Muscle of arm (tissue), 12 donors: ENCODE data around the gene ELMO2. TPM values are rescaled to one million over a fixed set of nuclear protein-coding genes. Genes with fewer than 3 reads are reported as not detected.

Source experiments
- DNase-seq: peaks from one replicate; pipeline ENCODE4 v3.0.0-alpha.2; 2013
- polyA plus RNA-seq, 12 donors: library from polyadenylated mRNA; unstranded; fragments of 120-200 nt; gene quantifications; one replicate each; pipeline ENCODE4 v1.2.1, GENCODE V29; 2013; ENCODE audit not compliant: insufficient read length in 12 of 12

ELMO2 gene
- polyA plus RNA-seq, 12 donors = 38.0 to 66.0 (median 43.7) TPM; not detected in 1

DNA sequence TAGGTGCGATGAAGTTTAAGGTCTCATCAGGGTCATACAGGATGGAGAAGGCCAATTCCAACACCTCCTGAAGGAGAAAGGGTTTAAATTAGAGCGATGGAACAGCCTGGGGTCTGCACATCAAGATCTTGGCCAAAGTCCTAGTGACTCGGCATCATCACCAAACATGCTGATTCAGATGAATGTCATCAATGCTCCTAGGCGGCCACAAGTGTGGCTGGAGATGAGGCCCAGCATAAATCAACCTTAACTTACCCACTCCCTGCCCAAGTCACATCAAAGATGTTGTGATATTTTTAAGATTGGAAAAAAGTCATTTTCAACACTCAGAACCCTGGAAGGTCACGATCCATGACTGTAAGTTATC, 37.5 kb downstream of the ELMO2 start:
- no peak for DNase-seq

DNA sequence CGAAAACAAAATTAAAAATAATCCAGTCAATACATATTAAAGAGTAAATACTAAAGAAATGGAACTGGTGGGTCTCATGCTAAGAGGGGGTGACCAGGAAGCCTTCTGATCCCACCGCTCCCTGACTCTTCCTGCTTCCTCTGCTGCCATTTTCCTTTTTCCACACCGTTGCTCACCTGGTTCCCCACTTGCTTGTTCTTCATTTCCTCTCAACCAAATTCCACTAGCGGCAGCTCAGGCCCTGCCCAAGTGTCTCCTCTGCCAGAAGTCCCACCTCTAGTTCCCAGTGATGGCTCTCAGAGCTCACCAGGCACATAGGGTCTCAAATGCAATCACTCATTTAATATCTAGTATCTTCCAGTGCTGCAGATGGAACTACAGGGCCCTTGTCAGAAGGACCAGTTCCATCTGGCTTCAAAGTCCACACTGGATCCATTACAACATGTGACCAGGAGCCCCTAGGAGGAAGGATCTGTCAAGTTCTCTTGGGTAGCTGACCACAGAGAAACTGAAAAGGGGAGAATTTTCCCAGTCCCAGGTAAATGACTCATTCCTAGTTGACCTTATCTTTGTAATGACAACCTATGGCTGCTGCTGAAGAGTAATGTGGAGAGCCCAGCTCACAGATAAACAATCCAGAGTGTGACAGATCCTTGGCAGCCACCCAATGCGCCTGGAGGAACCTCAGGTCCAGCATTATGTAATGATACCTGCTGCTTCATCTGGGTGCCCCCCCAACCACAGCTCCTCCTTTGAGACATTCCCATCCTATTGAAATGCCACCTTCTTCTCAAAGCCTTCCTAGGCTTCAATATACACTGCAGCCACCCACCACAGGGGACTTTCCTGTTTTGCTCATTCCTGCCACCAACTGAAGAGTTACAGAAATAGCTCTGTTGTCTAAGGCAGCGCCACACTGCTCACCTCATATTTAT, 38.2 kb downstream of the ELMO2 start:
- DNase-seq = no peak

DNA sequence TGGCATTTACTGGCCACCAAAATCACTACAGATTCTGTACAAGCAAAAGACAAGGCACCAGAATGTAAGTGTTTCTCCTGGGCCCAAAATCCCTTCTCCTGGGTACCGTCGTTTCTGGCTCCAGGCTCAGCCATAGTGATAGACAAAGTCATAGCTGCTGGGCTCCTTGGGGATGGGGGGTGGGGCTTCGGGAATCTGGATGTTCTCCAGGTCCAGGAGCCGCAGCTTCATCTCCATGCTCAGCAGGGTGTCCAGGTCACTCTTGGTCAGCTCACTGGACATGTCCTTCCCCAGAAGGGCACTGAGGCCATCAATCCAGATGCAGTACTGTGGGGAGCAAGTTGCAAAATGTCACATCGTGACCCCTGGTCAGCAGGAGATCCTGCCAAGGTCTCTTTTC, 39.2 kb downstream of the ELMO2 start:
- DNase-seq = no peak

DNA sequence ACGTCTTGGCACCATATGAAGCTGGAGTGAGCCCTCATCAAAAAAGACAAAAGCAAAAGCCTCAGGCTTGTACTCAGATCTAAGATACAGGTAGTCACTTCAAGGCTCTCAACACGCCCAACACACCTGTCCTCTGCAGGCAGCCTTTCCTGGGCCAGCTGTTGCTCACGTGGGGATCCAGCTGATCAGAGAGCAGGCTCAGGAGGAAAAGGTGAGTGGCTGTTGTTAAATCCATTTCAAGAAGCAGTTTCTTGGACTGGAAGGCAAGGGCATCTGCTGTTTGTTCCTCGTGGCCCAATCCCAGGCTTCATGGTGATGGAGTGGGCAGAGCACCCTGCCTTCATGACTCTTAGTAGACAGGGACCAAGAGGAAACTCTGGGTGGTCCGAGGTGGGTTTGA, 39.6 kb downstream of the ELMO2 start:
- DNase-seq = no peak

DNA sequence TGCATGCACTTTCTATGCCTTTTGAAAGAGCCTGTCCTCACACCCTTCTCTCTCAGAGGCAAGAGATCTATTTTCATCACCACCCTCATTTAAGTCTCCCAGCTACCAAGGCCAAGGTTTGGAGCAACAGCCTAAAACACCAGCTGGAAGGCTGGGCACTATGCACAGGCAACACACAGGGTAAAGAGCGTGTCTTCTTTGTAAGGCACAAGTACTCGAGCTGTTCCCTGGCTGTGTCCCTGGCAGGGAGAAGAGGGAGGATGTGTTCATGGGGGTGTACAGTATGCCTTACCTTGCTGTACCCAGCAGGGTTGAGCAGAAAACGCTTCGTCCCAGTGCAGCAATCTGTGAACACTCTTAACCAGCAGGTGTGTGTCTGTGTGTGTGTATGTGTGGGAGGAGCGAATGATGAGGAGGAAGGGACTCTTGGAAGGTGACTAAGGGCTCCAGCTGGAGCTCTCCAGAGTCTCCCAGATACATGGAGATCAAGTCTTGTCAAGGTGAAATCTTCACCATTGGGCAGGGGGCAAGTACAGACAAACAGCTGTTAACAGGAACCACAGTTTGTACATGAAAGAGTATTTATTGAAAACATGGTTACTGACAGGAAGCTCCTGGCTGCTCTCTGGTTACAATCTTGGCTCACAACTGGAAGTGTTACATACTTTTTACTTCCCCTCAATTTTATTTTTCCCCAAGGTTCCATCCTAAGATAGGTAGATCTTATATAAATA, 40.8 kb downstream of the ELMO2 start:
- no peak for DNase-seq

DNA sequence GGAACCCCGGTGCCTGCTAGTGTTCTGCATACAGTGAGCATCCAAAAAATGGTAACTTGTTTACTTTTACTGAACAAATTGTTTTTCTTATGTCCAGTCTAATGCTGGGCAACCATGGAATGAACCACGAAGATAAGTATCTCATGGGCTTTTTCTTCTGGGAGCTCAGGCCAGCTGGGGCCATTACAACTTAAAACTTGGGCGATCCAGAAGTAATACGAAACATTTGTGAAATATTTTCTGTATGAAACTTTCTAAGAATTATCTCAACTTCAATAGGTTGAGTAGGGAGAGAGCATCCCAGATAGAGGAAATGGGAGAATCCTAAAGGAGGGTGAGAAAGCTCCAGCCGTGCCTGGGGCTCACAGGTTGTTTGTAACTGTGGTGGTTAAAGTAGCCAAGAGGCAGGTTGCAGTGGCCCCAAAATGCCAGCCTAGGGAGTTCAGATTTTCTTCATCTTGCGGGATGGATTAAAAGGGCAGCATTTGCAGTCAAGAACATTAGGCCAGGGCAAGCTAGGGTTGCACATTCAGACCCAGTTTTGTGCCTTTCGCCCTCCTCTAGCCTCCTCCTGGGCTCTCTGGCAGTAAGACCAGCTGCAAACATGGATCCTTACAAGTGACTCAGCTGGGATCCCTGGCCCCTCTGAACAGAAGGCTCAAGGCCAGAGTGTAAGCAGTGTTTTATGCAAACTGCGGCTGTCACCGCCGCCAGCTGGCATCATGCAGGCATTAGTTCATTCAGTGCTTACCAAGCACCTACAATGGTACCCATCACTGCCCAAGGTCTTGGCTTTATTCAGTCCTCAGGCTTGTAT, 41.5 kb downstream of the ELMO2 start:
- no peak for DNase-seq

DNA sequence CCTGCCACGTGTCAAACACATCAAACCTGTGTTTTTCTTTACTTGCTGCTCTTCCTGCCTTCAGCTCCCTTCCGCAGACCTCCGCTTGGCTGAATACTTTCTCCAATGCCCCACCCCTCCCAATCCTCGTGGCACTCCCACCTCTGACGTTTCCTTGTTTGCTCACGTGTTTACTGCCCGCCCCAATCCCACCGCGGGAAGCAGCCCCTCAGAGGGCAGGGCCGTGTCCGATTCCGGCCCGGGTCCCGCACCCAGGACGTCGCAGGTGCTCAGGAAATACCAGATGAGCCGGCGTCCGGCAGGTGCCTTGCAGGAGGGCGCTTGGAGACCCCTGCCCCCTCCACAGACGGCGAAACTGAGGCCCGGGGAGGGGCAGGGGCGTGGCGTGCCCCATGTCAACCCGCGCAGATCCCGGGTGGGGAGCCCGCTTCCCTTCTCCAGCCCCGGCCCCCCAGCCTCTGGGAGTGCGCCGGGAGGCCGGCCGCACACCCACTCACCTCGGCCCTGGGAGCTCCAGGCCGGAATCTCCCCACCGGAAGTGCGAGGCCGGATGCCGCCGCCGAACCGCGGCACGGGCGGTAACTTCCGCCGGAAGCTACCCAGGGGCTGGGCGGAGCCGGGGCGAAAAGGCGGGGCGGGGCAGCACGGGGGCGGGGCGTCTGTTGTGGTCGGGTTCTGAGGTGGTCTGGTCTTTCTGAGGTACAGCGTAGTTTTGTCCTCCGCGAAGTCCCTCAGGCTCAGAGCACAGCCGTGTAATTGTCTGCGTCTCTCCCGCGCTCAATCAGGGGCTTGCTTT, 42.3 kb downstream of the ELMO2 start:
- DNase-seq = peak; percentile 90

DNA sequence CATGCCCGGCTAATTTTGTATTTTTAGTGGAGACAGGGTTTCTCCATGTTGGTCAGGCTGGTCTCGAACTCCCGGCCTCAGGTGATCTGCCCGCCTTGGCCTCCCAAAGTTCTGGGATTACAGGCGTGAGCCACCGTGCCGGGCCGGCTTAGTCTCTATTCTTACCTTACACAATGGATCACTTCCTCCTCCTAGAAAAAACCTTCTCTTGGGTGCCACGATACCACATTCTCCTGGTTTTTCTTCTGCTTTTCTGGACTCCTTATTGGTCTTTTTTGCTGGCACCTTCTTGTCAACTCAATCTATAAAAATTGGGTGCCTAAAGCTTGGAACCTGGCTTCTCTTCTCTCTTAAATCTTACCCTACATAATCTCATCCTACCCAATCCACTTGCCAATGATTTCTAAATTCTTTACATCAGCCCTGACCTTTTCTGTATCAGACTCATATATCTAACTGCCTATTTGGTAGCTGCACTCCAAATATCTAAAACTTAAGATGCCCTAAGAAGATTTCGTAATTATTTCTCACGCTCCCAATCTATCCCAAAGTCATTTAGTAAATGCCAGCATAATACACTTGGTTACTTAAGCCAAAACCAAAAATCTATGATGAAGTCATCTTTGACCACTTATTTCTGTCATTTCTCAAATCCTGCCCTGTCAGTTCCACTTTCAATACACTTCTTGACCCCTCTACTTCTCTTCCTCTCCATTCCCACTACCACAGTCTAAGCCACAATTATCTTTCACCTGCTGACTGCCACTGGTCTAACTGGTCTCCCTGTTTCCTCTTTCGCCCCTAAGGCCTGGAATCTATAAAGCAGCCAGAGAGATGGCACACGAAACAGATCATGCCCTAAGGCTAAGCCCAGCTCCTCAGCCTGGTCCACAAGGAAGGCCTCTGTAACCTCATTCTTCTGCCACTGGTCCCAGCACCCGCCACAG, 43.2 kb downstream of the ELMO2 start:
- DNase-seq = no peak

DNA sequence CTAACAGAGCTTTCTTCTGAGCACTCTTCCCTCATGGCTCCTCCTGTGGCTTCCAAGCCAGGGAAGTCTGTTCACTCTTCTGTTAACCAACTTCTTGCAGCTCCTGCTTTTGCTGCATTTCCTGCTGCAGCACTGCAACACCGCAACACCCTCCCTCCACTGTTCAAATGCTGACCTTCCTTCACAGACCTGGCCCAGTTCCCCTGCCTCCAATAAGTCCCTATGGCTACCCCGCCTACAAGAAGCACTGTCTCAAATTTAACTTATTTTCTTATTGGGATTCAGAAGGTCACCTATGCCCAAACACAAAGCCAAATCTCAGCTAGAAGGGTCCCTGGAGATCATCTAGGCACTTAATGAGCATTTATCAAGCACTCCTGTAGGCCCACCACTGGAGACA, 44.6 kb downstream of the ELMO2 start:
- no peak for DNase-seq

DNA sequence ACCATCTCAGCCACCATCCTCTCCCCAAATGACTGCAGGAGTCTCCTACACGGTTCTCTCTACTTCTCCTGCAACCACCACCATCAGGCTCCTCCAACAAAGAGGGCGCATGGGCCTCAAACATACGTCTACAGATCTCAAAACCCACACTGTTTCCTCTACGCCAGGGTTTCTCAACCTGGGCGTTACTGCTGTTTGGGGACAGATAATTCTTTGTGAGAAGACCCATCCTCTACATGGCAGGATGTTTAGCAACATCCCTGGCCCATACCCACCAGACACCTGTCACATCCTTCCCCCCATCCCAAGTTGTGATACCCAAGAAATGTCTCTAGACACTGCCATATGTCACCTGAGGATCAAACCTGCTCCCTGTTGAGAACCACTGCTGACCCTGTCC, 45.0 kb downstream of the ELMO2 start:
- DNase-seq = no peak

DNA sequence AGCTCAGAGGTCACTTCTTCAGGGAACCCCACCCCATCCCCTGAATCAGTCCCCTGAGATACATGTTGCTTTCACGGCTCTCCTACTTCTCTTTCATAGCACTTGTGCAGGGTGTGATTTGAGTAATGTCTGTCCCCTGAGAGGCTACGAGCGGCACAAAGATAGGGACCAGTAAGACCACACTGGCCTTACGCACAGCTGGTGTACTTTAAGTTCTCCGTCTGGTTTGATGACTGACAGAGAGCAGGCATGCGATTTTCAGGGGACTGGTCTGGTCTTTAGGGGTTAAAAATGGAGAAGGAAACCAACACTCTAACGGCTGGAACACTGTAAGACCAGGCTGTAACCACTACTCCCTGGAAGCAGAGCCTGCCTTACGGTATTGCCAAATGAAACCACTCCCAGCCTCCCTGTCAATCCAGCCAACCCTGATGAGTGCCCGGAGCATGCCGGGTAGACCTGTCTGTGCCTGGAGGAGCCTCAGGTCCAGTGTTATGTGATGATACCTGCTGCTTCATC, 47.1 kb downstream of the ELMO2 start:
- DNase-seq = no peak

DNA sequence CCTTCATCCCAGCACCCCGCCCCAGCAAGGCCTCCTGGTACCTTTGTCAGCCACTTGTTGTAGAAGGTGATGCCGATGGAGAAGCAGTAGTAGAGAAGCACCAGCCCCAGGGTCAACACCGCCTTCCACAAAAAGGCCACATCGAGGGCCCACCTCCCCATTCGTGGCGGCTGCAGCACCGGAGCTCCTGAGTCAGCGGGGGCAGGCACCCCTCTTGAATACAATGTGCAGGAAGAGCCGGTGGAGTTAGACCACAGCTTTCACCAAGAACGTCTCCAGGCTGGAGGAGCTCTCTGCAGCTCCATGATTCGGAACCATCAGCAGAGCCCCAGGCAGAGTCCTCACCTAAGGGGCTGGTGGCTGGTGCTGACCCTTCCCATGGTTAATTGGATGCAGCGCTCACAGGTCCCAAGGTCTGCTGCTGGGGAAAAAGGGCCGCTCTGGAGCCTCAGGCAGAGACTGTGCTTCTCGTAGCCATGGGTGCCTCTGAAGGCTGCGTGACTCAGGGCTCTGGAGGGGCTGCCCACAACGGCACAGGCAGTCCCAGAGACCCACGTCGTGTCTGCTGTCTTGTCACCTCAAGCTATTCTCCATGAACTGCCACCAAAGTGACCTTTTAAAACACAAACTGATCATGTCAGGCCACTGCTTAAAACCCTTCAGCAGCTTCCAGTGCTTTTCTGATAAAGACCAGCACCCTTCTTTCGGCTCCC, 47.9 kb downstream of the ELMO2 start:
- no peak for DNase-seq

DNA sequence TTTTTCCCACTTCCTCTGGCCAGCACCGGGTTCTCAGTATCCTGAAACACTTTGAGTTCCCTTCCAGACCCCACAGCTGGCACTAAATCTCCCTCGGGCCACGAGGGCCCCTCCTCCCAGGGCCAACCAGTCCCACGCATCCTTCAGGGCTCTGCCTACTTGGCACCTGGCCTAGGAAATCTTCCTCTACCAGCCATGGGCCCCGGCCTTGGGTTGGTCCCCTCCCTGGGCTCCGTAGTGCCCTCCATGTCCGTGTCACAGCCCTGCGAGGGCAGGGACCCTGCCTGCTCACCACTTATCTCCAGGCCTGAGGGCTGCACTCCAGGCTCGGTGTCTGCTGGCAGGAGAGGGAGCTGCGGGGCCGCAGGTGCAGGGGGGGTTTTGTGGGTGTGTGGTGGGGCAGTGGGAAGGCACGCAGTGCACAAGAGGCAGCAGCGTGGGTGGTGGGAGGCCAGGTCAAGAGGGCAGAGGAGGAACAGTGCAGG, 49.3 kb downstream of the ELMO2 start:
- DNase-seq = no peak

DNA sequence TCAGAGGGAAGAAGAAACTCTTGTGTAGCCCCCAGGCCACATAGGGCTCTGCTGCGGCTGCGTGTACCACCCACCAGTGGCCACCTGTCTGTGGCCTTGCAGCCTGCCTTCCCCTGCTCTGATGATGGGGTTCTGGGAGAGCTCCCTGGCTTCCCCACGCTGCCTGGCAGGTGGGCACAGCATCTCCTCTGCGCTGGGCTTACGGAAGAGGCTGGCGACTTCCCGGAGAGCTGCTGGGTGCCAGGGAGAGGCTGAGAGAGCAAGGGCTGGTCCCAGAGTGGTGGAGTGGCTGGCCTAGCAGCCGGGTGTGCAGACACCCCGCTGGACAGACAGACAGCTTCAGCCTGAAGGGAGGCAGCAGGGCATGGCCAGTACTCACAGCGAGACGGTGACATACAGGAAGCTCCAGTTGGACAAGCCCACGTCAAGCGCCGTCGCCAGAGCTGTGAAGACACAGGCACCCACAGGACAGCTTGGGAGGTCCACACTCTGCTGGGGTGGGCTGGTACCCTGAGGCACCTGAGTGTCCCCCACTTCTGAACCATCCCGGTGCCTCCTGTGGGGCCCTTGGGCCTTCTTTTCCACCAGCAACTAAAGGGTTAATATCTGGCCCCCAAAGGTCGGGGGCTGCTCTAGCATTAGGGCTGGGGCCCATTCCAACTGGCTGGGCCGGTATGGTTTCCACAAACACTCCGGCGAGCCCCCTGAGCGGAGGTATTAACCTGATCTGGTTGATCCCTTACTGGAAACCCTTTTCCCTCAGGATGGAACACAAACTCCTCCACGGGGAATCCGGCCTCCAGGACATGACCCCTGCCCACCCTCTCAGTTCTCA, 50.0 kb downstream of the ELMO2 start:
- DNase-seq = no peak

DNA sequence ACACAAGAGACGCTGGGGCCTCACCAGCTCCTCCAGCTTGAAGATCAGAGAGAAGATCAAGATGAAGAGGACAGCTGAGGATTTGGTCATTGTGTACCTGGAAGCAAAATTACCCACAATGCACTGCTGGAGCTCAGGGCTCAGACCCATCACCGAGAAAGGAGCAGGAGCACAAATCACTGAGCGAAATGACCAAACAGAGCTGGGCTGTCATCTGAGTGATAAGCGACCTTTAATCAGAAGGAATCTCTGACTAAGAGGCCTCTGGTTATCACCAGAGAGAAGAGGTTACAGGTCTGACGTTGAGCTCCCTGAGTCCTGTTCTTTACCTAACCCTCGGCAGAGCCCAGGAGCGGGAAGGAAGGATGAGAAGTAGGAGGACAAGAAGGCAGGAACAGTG, 50.6 kb downstream of the ELMO2 start:
- no peak for DNase-seq

DNA sequence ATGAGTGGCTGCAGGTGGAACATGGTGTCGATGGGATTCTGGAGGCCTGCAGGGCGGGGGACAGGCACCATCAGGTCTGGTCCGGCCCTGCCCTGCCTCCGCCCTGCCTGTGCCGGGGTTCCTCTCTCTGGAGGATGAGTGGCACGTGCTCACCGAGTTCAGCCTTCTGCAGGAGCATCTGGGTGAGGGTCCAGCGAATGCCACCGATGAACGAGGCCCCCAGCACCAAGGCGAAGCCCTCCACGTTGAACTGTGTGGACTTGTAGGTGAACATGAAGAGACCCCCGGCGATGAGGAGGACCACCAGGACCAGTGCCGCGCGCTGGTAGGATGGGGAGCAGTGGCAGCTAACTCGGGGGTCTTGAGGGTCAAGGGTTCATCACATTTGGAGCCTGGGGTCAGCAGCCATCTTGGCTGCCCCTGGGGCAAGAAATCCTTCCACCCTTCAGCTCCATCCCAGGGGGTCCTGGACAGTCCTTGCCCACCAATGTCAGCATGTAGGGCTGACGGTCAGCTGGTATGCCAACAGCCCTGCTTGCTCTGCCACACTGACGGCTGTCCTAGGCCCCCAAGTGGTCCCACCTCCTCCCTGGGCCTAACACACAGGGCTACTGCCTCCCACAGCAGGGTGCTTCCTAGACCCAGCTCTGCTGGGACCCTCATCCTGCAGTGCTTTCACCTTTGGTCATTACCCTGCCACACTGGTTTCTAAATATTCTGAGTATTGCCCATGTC, 51.3 kb downstream of the ELMO2 start:
- no peak for DNase-seq

DNA sequence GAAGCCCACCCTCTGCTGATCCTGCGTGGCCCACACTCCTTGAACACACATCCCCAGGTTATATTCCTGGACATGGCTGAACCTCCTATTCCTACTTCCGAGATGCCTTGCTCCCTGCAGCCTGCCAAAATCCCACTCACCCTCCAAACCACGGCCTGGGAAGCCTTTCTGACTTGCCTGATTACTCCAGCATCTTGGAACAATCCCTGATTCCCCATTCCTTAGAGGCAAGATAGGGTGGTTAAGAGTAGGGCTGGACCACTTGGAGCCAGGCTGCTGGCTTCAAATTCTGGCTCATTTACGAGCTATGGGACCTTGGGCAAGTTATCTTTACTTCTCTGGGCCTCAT, 52.2 kb downstream of the ELMO2 start:
- DNase-seq = no peak
